ENCODE results near the gene SMIM1.

Gene SMIM1

DNA sequence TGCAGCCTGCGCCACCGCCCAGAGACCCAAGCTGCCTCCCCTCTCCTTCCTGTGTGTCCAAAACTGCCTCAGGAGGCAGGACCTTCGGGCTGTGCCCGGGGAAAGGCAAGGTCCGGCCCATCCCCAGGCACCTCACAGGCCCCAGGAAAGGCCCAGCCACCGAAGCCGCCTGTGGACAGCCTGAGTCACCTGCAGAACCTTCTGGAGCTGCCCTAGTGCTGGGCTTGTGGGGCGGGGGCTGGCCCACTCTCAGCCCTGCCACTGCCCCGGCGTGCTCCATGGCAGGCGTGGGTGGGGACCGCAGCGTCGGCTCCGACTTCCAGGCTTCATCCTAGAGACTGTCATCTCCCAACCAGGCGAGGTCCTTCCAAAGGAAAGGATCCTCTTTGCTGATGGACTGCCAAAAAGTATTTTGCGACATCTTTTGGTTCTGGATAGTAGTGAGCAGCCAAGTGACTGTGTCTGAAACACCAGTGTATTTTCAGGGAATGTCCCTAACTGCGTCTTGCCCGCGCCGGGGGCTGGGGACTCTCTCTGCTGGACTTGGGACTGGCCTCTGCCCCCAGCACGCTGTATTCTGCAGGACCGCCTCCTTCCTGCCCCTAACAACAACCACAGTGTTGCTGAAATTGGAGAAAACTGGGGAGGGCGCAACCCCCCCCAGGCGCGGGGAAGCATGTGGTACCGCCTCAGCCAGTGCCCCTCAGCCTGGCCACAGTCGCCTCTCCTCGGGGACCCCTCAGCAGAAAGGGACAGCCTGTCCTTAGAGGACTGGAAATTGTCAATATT lies 39.3 kb upstream of the SMIM1 start:
- intact Hi-C loops (cut with micrococcal nuclease) = no loop called here
- Mint-ChIP-seq H3K27me3 (peaks cover 10% of the 10 kb centered on the region), H3K9me3 (no peaks in the 10 kb centered on the region), H3K27ac (no peak overlapping the region), H3K4me3 (no peak overlapping the region), H3K36me3 (ENCODE audit: low read depth) (no peaks in the 10 kb centered on the region), H3K4me1 (ENCODE audit: low read depth) (no peaks in the 10 kb centered on the region)

DNA sequence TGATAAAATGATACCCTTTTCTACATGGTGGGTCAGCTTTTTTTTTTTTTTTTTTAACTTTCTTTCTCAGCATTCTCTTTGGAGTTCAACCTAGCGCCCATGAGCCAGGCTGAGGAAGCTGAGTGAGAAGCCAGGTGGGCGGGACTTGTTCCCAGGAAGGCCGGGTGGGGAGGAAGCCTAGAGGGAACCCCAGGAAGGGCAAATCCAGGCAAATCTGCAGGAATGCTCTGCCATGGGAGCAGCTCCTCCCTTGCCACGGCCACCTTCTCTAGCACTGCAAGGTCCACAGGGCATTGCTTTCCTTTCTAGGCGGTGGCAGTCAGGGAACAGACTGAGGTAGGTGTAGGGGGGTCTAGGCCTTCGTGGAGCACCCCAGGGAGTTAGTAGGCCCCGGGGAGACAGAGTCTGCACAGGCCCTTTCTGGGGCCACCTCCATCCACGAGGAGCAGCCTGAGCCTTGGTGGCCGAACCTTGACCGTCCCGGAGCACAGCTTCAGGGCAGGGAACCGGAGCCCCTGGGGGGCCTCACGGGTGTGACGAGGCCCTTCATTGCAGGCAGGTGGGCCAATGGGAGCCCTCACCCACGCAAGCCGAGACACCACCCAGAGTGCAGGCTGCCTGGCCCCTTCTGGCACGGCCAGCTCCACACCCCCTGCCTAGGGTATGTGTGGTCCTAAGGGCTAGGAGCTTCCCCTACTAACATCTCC lies 38.5 kb upstream of the SMIM1 start:
- Mint-ChIP-seq H3K36me3 (ENCODE audit: low read depth) (no peaks in the 10 kb centered on the region), H3K27me3 (peaks cover 8% of the 10 kb centered on the region), H3K9me3 (no peaks in the 10 kb centered on the region), H3K4me3 (no peak overlapping the region), H3K4me1 (ENCODE audit: low read depth) (no peaks in the 10 kb centered on the region), H3K27ac (no peak overlapping the region)
- intact Hi-C loops (cut with micrococcal nuclease) = no loop called here

DNA sequence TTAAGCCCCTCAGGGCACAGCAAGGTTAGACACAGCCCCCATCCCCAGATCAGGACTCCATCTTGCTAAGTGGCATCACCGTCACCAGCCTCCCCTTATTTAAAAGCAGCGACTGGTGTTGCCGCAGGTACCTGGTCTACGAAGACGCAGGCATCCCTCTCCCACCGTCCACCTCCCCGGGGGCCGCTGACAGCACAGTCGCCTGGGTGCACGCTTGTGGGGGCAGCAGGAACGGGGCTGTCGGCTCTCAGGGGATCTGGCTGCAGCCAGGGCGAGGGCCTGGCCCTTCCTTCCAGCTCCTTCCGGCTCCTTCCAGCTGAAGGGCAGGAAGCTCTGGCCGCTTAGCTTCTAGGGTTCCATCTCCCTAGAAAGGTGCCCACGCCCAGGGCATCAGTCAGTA lies 37.9 kb upstream of the SMIM1 start:
- no peak overlapping the region for H3K27ac Mint-ChIP-seq
- H3K4me1 Mint-ChIP-seq (ENCODE audit: low read depth) = no peaks in the 10 kb centered on the region
- no peak overlapping the region for H3K4me3 Mint-ChIP-seq
- intact Hi-C loops (cut with micrococcal nuclease) = no loop called here
- H3K36me3 Mint-ChIP-seq (ENCODE audit: low read depth) = no peaks in the 10 kb centered on the region
- peaks cover 8% of the 10 kb centered on the region for H3K27me3 Mint-ChIP-seq
- H3K9me3 Mint-ChIP-seq = no peaks in the 10 kb centered on the region

DNA sequence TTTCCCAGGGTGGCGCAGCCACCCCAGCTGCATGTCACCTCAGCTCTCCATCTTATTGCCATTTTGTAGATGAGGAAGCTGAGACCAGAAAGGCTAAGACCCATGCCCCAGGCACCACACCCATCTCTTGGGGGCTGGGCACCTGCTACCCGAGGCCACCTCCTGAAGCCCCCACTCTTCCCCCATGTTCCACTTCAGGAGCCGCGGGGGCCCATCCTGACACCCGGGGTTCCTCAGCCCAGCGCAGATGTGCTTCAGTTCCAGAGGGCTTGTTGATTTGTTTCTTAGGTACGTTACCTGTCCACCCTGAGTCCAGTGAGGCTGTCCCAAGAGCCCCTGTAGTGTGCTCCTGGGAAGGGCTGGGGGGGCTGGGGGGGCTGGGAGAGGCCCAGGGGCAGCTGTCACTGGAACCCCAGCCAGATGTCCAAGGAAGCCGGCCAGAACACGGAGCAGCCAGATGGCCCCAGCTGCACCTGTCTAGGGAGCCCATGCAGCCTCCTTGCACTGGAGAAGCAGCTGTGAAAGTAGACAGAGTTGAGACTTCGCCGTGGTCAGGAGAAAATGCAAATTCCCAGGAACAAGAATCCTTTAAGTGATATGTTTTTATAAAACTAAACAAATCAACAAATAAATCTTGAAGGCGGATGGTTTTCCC lies 37.4 kb upstream of the SMIM1 start:
- Mint-ChIP-seq H3K36me3 (ENCODE audit: low read depth) (no peaks in the 10 kb centered on the region), H3K4me3 (no peak overlapping the region), H3K27ac (no peak overlapping the region), H3K27me3 (peaks cover 7% of the 10 kb centered on the region), H3K4me1 (ENCODE audit: low read depth) (no peaks in the 10 kb centered on the region), H3K9me3 (no peaks in the 10 kb centered on the region)
- intact Hi-C loops (cut with micrococcal nuclease) = no loop called here

DNA sequence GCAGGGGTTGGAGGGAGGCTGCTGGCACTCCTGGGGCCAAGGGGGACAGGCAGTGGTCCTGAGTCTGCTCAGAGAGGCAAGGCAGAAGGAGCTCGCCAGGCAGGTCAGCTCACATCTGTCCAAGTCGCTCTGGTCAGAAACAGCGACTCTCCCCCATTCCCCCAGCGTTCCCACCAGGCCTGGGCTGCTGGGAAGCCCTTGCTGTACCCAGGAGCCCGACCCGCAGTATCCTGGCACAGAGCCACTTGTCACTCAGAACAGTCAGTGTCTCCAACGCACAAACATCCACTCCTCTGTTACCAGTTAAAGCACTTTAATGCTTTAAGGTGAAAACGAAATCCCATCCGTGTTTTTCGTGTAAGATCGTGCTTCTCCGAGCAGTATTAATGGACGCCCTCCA lies 36.9 kb upstream of the SMIM1 start:
- Mint-ChIP-seq H3K27ac (no peak overlapping the region), H3K36me3 (ENCODE audit: low read depth) (peaks cover 2% of the 10 kb centered on the region), H3K4me1 (ENCODE audit: low read depth) (no peaks in the 10 kb centered on the region), H3K4me3 (no peak overlapping the region), H3K9me3 (no peaks in the 10 kb centered on the region), H3K27me3 (peaks cover 6% of the 10 kb centered on the region)
- intact Hi-C loops (cut with micrococcal nuclease) = no loop called here

DNA sequence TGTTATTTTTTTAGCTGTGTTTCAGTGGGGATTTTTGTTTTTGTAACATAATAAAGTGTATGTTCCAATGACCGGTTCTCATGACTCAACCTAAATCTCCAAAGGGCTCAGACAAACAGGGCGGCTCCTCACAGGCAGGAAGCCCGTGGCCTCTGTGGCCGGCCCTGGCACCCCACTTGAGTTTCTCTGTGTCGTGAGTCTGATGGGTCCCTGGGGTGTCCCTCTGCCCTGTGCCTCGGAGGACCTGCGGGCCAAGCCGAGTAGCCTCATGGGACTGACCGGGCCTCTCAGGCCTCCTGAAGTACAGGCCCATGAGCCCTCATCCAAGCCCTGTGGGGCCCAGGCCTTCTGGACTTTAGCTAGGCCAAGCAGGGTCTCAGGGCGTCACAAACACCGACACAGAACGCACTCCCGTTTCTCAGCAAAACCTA lies 36.4 kb upstream of the SMIM1 start:
- Mint-ChIP-seq H3K9me3 (no peaks in the 10 kb centered on the region), H3K36me3 (ENCODE audit: low read depth) (peaks cover 6% of the 10 kb centered on the region), H3K27ac (no peak overlapping the region), H3K4me3 (no peak overlapping the region), H3K27me3 (peaks cover 3% of the 10 kb centered on the region), H3K4me1 (ENCODE audit: low read depth) (no peaks in the 10 kb centered on the region)
- intact Hi-C loops (cut with micrococcal nuclease) = no loop called here

DNA sequence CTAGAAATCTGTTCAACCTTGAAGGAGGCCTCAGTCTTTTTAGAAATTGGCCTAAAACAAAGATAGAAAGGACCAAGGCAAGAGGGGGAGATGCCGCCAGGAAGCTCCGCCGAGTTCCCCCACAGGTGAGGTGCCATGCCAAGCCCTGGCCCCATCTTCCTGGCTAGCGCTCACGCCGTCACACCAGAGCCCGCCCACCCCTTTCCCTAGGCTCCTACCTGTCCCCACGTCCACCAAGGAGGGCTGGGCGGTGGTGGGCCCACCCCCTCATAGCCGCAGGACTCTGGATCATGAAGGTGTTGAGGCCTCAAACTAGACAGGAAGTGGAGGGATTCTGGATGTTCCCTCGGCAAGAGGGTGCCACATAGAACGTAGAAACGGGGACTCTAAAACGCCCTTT lies 35.8 kb upstream of the SMIM1 start:
- Mint-ChIP-seq H3K9me3 (no peaks in the 10 kb centered on the region), H3K36me3 (ENCODE audit: low read depth) (peaks cover 11% of the 10 kb centered on the region), H3K27ac (no peak overlapping the region), H3K4me1 (ENCODE audit: low read depth) (no peaks in the 10 kb centered on the region), H3K27me3 (peaks cover 3% of the 10 kb centered on the region), H3K4me3 (no peak overlapping the region)
- intact Hi-C loops (cut with micrococcal nuclease) = no loop called here

DNA sequence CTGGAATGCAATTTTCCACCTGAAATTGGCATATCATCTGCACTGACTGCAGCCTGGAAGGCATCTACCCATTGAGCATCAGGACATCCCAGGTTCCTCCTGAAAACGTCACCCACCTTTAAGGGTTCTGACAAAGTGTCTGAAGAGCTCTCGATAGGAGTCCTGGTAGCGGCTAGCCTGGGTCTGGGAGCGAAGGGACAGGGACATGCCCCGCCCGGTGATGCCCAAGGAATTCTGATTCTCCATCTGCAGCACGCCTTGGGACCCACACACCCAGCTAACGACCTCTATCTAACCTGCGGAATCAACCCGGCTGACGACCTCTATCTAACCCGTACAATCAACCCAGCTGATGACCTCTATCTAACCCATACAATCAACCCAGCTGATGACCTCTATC lies 33.6 kb upstream of the SMIM1 start:
- Mint-ChIP-seq H3K4me1 (ENCODE audit: low read depth) (no peaks in the 10 kb centered on the region), H3K9me3 (no peaks in the 10 kb centered on the region), H3K4me3 (no peak overlapping the region), H3K27me3 (no peaks in the 10 kb centered on the region), H3K27ac (no peak overlapping the region), H3K36me3 (ENCODE audit: low read depth) (peaks cover 25% of the 10 kb centered on the region)
- intact Hi-C loops (cut with micrococcal nuclease) = no loop called here

DNA sequence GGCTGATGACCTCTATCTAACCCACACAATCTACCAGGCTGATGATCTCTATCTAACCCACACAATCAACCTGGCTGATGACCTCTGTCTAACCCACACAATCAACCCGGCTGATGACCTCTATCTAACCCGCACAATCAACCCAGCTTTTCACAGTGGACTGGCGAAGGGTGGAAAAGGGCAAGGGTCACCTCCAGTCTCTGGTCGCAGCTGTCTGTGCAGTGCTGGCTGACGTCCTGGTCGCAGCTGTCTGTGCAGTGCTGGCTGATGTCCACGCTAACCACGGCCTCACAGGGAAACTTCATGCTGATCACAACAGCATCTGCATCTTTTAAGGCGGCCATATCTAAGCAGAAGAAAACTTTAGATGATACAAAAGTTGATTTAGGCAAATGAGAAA lies 32.5 kb upstream of the SMIM1 start:
- Mint-ChIP-seq H3K27ac (no peak overlapping the region), H3K27me3 (no peaks in the 10 kb centered on the region), H3K36me3 (ENCODE audit: low read depth) (peaks cover 25% of the 10 kb centered on the region), H3K4me1 (ENCODE audit: low read depth) (peaks cover 8% of the 10 kb centered on the region), H3K9me3 (no peaks in the 10 kb centered on the region), H3K4me3 (no peak overlapping the region)
- intact Hi-C loops (cut with micrococcal nuclease) = loop anchor here (10.0 kb wide), 1 partner anchor 55 kb away; the partner anchor contains the start of gene LRRC47

DNA sequence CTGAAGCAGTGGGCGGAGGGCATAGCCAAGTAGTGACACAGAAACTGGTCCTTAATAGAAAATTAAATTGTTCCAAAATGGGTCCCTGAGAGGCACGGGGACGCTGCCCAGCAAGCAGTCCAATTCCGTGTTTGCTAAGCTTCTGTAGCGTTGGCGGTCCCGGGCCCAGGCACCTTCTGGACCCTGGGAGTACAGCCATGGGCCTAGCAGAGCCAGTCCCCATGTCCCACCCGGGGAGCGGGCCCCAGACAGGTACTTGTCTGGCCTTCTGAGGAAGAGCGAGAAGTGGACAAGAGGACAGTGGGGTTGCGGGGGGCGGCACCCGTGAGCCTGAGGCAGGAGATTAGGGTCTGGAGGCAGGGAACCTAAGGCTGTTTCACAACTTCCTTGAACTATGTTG lies 31.8 kb upstream of the SMIM1 start:
- Mint-ChIP-seq H3K27me3 (no peaks in the 10 kb centered on the region), H3K4me1 (ENCODE audit: low read depth) (peaks cover 15% of the 10 kb centered on the region), H3K36me3 (ENCODE audit: low read depth) (peaks cover 25% of the 10 kb centered on the region), H3K4me3 (no peak overlapping the region), H3K9me3 (no peaks in the 10 kb centered on the region), H3K27ac (no peak overlapping the region)
- intact Hi-C loops (cut with micrococcal nuclease) = loop anchor here (10.0 kb wide), 1 partner anchor 54 kb away; the partner anchor contains the start of gene LRRC47

DNA sequence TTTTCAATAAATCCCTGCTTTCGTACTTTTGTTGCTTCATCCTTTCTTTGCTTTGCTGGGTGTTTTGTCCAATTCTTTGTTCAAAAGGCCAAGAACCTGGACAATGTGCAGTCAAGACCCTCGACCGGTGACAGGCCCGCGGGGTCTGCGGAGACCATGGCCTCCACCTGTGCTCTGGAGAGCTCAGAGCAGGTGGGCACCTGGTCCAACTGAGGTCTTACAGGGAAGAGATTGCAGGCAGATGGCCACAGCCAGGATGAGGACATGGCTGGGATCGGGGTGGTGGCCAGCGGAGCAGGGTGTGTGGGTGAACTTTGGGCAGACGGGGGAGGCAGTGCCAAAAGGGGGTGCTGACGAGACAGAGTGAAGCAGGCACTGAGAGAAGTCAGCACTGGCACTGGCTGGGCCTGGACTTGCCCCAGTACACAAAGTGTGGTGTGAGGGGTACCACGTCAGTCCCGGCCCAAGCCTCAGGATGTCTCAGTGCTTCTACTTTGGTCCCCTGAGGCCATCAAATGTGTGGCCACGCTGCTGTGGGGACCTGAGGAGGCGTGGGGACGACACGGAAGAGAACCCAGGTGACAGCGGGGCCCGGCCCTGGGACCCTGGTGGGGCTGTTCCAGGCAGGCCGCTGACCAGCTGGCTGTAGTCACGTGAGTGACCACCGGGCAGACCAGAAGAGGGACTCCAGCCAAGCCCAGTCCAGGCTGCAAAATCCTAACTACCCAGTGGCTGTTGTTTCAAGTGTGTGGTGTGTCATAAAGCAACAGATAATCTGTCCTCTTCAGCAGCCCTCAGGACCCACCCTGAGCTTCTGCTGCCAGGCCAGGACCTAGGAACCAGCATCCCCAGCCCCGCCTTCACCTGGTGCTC lies 30.7 kb upstream of the SMIM1 start:
- H3K4me1 Mint-ChIP-seq (ENCODE audit: low read depth) = peaks cover 25% of the 10 kb centered on the region
- no peaks in the 10 kb centered on the region for H3K9me3 Mint-ChIP-seq
- no peaks in the 10 kb centered on the region for H3K27me3 Mint-ChIP-seq
- peaks cover 25% of the 10 kb centered on the region for H3K36me3 Mint-ChIP-seq (ENCODE audit: low read depth)
- intact Hi-C loops (cut with micrococcal nuclease) = loop anchor here (10.0 kb wide), 1 partner anchor 53 kb away; the partner anchor contains the start of gene LRRC47
- no peak overlapping the region for H3K4me3 Mint-ChIP-seq
- no peak overlapping the region for H3K27ac Mint-ChIP-seq

DNA sequence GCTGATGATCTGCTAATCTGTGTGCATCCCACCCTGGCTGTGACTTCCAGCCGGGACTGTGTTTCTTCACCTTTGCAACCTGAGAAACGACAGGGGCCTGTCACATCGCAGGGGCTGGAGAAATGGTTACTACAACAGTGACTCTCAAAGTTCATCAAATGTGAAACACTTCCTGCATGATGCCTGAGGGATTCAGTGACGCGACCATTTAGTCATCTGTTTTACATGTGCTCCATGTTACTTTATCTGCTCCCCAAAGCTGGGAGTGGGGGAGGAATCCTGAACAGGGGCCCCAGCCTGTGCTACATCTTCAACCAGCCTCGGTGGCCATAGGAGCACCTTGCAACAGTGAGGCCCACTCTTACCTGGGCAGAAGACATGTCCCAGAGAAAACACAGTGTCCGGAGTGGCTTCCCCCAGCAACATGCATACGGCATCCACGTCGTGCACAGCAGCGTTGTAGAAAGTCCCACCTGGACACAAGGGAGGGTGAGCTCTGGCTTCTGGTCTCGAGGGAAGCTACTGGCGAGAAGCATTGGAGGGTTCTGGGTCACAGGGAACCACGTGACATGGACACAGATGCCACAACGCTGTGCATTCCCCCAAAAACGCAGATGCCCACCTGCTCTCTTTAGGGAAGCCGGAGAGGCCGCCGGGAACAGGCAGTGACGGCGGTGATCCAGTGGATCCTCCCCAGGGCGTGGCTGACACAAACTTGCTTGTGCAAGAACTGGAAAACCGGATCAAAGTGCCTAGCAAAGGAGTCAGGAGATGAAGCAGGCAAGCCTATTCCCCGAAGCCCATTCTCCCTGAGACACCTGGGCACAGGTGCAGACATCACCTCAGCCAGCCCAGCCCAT lies 29.9 kb upstream of the SMIM1 start:
- H3K4me1 Mint-ChIP-seq (ENCODE audit: low read depth) = peaks cover 27% of the 10 kb centered on the region
- no peak overlapping the region for H3K4me3 Mint-ChIP-seq
- no peaks in the 10 kb centered on the region for H3K27me3 Mint-ChIP-seq
- H3K9me3 Mint-ChIP-seq = no peaks in the 10 kb centered on the region
- H3K36me3 Mint-ChIP-seq (ENCODE audit: low read depth) = peaks cover 25% of the 10 kb centered on the region
- intact Hi-C loops (cut with micrococcal nuclease) = loop anchor here (10.0 kb wide), 1 partner anchor 52 kb away; the partner anchor contains the start of gene LRRC47
- H3K27ac Mint-ChIP-seq = no peak overlapping the region

DNA sequence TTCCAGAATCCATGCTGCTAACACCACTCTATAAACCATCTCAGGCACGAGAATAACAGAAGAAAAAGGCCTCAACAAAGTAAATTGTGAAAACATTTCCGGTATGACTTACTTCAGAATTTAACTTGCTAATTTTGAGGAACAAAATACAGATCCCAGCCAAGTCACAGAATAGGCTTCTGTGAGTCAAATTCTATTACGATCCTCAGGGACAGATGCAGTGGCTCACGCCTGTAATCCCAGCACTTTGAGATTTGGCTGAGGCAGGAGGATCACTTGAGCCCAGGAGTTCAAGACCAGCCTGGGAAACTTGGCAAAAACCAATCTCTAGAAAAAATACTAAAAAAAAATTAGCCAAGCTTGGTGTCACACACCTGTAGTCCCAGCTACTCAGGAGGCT lies 29.1 kb upstream of the SMIM1 start:
- Mint-ChIP-seq H3K36me3 (ENCODE audit: low read depth) (peaks cover 25% of the 10 kb centered on the region), H3K9me3 (no peaks in the 10 kb centered on the region), H3K4me3 (no peak overlapping the region), H3K27me3 (no peaks in the 10 kb centered on the region), H3K27ac (no peak overlapping the region), H3K4me1 (ENCODE audit: low read depth) (peaks cover 35% of the 10 kb centered on the region)
- intact Hi-C loops (cut with micrococcal nuclease) = loop anchor here (10.0 kb wide), 1 partner anchor 51 kb away; the partner anchor contains the start of gene LRRC47

All from dendritic cell treated with granulocyte-macrophage colony-stimulating factor and Interleukin-4, amounts not matched to agents 40 ng/mL and 50 ng/mL, for 4 days (primary cell).